HG03460 (cell line): ENCODE data around the gene CD86.
"Not testable (repeated sequence)": the region's sequence is repeated elsewhere in the genome, so short reads cannot be mapped to it uniquely, and the experiment has no call there.

Experiments
- ATAC-seq: cut with Tn5 transposase; IDR thresholded peaks from one replicate; pipeline ENCODE4 v1.9.1; 2021; ENCODE audit not compliant: unreplicated experiment

The CD86 gene, protein sequence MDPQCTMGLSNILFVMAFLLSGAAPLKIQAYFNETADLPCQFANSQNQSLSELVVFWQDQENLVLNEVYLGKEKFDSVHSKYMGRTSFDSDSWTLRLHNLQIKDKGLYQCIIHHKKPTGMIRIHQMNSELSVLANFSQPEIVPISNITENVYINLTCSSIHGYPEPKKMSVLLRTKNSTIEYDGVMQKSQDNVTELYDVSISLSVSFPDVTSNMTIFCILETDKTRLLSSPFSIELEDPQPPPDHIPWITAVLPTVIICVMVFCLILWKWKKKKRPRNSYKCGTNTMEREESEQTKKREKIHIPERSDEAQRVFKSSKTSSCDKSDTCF

DNA sequence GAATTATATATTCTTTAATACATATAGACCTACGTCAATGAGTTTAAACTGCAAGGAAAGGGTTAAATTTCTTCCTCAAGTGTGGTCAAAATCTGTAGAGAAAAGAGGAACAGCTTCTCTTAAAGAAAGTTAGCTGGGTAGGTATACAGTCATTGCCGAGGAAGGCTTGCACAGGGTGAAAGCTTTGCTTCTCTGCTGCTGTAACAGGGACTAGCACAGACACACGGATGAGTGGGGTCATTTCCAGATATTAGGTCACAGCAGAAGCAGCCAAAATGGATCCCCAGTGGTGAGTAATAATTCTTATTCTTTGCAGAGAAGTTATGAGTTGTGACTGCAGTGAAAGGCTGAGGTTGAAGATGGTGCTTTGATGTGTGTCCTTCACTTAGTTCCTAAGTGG, at the start of gene CD86:
TSS of gene CD86 (plus strand) at position 148 of the 400 bp plus-strand sequence. CDS start at position 276, 128 bp downstream.
- peak; percentile 90 for ATAC-seq

DNA sequence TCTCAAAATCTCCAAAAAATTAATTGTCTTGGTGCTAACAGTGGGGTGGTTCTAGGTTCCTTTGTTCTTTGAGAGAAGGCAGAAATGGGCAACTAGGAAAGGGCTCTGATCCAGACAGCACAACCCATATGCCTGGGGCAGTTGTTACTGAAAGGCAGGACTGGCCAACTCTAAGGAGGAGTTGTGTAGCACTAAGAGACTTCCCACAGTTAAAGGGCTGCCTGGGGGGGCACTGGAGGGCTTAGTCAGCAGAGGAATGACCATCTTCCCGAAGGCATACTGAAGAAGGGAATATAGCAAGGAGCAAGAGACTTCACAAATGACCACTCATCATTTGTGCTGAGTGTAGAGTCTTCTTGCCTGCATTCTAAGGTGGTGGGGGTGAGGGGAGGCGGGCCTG, 48.9 kb upstream of the CD86 start:
- no peak for ATAC-seq

GRCh38 chr3:122008166-122008565, 47.0 kb upstream of the CD86 start:
- no peak for ATAC-seq

- no peak for ATAC-seq
These were observed 44.7 kb upstream of the CD86 start for GRCh38 chr3:122010506-122010905.

- ATAC-seq: no peak
These were observed 43.8 kb upstream of the CD86 start for GRCh38 chr3:122011396-122011795.

- ATAC-seq: no peak
These were observed 42.3 kb upstream of the CD86 start for GRCh38 chr3:122012821-122013220.

GRCh38 chr3:122013448-122013925, 41.7 kb upstream of the CD86 start:
- no peak for ATAC-seq

DNA sequence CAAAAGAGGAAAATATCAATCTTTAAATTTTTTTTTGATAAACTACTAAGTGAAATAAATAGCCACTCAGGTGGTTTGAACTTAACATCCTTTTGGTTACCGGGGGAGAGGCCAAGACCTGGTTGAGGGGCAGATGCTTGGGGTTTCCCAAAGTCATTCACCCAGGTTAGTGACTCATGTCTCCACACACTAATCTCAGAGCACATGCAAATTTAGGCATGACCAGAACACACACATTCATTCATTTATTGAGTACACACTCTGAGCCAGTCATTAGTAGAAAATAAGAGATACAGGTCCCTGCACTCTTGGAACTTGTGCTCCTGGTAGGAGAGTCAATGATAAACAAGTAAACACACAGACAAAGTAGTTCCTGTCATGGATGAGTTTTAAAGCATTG, 40.4 kb upstream of the CD86 start:
- peak; percentile 81 for ATAC-seq

DNA sequence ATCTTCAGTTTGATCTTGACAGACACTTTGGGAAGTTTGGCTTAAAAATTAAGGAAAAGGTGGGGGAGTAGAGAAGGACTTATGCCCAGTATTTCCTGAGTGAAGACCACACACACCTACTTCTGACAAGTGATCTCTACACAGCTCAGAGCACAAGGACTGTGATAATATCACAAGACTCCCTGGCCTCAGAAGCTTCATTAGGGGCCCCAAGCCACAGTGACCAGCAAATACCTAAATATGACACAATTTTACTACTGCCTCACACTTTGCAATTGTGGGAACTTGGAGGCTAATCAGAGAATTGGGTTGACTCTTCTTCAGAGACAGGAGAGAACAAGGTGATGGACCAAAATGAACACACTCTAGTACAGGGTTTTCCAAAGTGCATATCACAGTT, 35.7 kb upstream of the CD86 start:
- ATAC-seq: no peak

DNA sequence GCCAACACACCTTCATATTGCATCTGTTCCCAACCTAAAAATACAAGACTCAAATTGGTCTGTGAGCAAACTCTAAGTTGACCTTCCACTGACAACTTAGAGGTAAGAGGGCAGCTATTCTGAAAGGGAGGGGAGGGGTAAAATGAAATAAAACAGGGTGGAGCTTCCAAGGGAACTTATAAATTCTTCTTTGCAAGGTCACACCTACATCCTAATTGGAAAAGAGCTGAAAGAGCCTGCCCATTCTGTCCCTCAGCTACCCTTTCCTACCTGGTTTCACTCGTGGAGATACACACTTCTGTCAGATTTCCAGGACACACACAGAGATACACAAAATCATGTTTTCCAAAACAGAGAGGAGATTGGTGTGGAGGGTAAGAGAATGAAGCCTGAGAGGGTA, 34.1 kb upstream of the CD86 start:
- ATAC-seq: no peak

DNA sequence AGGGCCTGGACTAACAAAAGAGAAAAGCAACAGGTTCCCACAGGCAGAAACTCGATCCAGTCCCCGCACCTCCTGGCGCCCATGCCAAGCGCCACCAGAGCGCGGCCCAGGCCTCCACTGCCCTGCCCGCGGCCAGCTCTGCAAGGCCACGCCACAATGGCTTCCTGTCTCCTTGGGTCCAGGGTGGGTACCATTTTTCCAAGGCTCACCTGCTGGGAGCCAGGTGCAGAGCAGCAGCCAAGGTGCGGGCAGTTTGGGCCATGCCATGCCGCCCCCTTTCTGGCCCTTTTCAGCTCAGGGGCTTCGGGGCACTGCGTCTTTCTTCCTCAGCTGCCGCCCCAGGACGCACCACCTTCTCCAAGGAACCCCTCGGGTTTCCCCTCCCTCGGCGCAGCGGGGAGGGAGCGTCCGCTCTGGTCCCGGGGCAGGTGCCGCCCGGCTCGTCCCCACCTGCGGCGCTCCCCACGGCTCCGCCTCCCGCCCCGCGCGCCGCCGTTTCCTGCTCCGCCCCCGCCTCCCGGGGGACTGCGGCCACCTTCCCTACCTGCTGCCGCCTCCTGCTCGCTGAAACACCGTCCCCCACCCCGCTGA, 33.3 kb upstream of the CD86 start, which contains the start of gene ILDR1:
TSS of gene ILDR1 (minus strand) at position 437 of the 591 bp plus-strand sequence. CDS start at position 267, 170 bp downstream.
- peak; percentile 41 for ATAC-seq

GRCh38 chr3:122023335-122023910, 31.7 kb upstream of the CD86 start:
- ATAC-seq: no peak

GRCh38 chr3:122024800-122025199, 30.4 kb upstream of the CD86 start:
- no peak for ATAC-seq

DNA sequence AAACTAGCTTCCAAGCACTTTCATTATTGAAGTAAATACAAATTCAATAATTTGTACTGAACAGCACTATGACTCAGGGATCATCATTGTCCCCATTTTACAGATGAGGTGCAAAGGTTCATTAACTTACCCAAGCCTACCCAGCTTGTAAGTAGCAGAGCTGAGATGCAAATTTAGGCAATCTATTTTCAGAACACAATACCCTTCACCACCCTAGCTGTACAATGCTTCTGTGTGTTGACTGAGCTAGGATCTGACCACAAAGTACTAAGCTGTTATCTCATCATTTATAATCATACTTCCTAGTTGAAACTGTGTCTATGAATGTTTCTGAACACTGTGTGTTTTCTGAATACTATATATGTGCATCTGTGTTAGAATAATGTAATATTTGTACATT, 29.9 kb upstream of the CD86 start:
- peak; percentile 81 for ATAC-seq

DNA sequence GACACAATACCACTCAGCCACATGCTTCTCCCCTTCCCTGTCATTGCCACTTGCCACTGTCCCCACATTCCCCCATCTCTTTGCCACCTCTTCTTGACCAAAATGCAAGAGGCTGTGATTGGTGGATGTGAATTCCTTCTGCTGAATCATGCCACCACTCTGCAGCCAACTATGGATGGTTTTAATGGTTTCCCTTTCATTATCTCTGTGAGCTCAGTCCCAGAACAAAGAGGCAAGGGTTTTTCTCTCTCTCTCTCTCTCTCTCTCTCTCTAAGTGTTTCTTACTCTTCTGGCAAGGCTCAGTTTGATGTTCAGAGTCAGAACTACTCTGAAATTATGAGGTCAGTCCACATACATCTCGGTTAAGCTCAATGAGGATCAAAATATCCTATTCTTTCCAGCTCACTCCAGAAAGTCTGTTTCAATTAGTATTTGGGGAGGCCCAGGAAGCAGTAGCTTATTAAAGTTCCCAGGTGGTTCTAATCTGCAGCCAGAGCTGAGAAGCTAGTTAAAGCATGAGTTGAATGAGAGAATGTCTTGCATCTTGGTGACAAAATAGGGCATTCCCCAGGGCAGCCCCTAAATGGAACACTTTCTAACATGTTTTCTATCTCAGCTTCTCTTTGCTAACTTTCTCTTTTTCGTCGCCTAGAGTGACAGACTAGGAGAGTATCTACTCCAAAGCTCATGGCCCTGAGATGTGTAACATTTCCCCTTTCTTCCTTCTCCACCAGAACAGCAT, 24.6 kb upstream of the CD86 start:
- peak; percentile 63 for ATAC-seq

- peak; percentile 25 for ATAC-seq
These were observed 24.1 kb upstream of the CD86 start for GRCh38 chr3:122031123-122031468.

DNA sequence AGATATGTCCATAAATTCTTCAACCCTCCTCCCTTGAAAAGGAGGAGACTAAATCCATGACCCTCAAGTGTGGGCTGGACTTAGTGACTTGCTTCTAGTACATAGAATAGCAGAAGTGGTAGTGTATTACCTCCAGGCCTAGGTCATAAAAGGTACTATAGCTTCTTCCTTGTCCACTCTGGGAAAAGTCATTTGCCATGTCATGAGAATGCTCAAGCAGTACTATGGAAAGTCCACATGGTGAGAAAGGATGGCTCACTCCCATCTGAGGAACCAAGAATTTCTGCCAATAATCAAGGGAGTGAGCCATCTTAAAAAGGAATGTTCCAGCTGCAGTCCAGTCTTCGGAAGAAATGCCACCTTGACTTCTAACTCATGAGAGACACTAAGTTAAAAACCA, 22.6 kb upstream of the CD86 start:
- ATAC-seq: no peak

GRCh38 chr3:122033023-122033422, 22.1 kb upstream of the CD86 start:
- no peak for ATAC-seq

- not testable (repeated sequence) for ATAC-seq
These were observed 7.9 kb upstream of the CD86 start for GRCh38 chr3:122047296-122047695.

DNA sequence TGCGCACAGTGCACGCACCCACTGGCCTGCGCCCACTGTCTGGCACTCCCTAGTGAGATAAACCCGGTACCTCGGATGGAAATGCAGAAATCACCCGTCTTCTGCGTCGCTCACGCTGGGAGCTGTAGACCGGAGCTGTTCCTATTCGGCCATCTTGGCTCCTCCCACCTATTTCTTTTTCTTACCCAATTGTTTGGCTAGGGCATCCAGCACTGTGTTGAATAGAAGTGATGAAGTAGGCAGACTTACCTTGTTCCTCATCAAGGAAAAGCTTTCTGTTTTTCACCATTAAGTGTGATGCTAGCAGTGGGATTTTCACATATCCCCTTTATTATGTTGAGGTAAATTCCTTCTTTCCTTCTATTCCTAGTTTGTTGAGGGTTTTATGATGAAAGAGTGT, 7.4 kb upstream of the CD86 start:
- ATAC-seq: not testable (repeated sequence)

DNA sequence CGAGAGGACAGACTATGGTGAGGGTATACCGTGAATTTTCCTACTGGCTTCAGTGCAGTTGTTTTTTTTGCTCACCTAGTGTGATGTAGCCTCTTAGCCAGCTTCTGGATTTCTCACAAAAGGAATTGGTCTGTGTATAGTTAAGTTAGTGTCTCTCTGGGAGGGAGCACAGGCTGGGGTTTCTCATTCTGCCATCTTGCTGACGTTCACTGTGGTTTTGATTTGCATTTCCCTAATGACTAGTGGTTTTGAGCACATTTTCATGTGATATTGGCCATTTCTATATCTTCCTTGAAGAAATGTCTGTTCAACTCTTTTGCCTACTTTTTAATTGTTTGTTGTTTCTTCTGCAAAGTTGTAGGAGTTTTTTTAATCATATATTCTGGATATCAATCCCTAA, 2.2 kb upstream of the CD86 start:
- ATAC-seq: peak; percentile 52

GRCh38 chr3:122057671-122058070, 2.5 kb downstream of the CD86 start:
- no peak for ATAC-seq
